ENCODE results near the gene NKTR.

DNA sequence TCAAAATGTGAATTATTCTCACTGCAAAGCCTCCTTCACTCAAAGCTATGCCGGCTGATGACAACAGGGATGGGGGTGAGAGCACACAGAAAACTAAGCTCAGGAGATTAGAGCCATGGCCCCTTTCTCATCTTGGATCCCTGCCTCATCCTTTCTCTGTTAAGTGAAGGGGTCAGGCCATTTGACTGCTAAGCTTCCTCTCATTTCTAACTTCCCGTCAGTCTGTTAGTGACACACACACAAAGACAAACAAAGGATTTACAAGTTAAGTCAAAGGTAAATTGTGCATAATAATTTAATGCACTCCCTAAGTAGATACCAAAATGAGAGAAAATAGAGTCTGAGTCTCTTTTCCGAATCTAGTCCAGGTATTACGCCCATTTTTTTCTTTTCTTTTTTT is 8.7 kb upstream of the NKTR start:
- TF ChIP-seq, protein P1, sequence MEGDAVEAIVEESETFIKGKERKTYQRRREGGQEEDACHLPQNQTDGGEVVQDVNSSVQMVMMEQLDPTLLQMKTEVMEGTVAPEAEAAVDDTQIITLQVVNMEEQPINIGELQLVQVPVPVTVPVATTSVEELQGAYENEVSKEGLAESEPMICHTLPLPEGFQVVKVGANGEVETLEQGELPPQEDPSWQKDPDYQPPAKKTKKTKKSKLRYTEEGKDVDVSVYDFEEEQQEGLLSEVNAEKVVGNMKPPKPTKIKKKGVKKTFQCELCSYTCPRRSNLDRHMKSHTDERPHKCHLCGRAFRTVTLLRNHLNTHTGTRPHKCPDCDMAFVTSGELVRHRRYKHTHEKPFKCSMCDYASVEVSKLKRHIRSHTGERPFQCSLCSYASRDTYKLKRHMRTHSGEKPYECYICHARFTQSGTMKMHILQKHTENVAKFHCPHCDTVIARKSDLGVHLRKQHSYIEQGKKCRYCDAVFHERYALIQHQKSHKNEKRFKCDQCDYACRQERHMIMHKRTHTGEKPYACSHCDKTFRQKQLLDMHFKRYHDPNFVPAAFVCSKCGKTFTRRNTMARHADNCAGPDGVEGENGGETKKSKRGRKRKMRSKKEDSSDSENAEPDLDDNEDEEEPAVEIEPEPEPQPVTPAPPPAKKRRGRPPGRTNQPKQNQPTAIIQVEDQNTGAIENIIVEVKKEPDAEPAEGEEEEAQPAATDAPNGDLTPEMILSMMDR (IDR thresholded peaks at IDR 0.05), result no peak
- TF ChIP-seq POLR2AphosphoS5 (IDR thresholded peaks at IDR 0.05; ENCODE audit: low read depth, low read length) (no peak), EP300 (IDR thresholded peaks at IDR 0.05; ENCODE audit: borderline replicate concordance in 1 of 2, low read depth in 1 of 2, low read length in 1 of 2) (no peak), RAD21 (IDR thresholded peaks at IDR 0.05; ENCODE audit: low read length) (no peak), RFX5 (IDR thresholded peaks at IDR 0.05; ENCODE audit: low read length) (no peak), SMC3 (IDR thresholded peaks at IDR 0.05; ENCODE audit: low read depth, low read length) (no peak), TAF1 (IDR thresholded peaks at IDR 0.05; ENCODE audit: borderline replicate concordance, low read depth, low read length) (no peak), EZH2phosphoT487 (IDR thresholded peaks at IDR 0.05; ENCODE audit: borderline replicate concordance, low read depth) (no peak), MXI1 (IDR thresholded peaks at IDR 0.05; ENCODE audit: low read depth, low read length) (no peak)
- TF ChIP-seq, protein P2, sequence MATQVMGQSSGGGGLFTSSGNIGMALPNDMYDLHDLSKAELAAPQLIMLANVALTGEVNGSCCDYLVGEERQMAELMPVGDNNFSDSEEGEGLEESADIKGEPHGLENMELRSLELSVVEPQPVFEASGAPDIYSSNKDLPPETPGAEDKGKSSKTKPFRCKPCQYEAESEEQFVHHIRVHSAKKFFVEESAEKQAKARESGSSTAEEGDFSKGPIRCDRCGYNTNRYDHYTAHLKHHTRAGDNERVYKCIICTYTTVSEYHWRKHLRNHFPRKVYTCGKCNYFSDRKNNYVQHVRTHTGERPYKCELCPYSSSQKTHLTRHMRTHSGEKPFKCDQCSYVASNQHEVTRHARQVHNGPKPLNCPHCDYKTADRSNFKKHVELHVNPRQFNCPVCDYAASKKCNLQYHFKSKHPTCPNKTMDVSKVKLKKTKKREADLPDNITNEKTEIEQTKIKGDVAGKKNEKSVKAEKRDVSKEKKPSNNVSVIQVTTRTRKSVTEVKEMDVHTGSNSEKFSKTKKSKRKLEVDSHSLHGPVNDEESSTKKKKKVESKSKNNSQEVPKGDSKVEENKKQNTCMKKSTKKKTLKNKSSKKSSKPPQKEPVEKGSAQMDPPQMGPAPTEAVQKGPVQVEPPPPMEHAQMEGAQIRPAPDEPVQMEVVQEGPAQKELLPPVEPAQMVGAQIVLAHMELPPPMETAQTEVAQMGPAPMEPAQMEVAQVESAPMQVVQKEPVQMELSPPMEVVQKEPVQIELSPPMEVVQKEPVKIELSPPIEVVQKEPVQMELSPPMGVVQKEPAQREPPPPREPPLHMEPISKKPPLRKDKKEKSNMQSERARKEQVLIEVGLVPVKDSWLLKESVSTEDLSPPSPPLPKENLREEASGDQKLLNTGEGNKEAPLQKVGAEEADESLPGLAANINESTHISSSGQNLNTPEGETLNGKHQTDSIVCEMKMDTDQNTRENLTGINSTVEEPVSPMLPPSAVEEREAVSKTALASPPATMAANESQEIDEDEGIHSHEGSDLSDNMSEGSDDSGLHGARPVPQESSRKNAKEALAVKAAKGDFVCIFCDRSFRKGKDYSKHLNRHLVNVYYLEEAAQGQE (IDR thresholded peaks at IDR 0.05; ENCODE audit: low read depth, low read length), result no peak
- TF ChIP-seq, protein P3, sequence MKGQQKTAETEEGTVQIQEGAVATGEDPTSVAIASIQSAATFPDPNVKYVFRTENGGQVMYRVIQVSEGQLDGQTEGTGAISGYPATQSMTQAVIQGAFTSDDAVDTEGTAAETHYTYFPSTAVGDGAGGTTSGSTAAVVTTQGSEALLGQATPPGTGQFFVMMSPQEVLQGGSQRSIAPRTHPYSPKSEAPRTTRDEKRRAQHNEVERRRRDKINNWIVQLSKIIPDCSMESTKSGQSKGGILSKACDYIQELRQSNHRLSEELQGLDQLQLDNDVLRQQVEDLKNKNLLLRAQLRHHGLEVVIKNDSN (IDR thresholded peaks at IDR 0.05; ENCODE audit: borderline replicate concordance, low read depth), result no peak
